LHCN-M2 (cell line): Measurements from ENCODE around the gene CEP57L1. TPM values are rescaled to one million over a fixed set of nuclear protein-coding genes. Genes with fewer than 3 reads are reported as not detected.

Source experiments
- total RNA-seq: library from RNA; depleted of rRNA; stranded (reverse); fragments of >200 nt; gene quantifications from 2 replicates; pipeline ENCODE4 v1.2.3, GENCODE V29; 2014; rRNA removed

The CEP57L1 gene
- total RNA-seq, 1 experiment from 2014 or later, result 31.7 TPM

Other genes starting within 250 kb of the CEP57L1 start
- 1.4 and 1.5 TPM in 2 replicates for gene ARMC2, start 247.1 kb upstream of the CEP57L1 start, total RNA-seq
- 29.6 and 30.4 TPM in 2 replicates for gene SESN1, start 661 bp upstream of the CEP57L1 start, total RNA-seq